HUDEP-2 (cell line): ENCODE results near the gene FUCA1.
"Not testable (repeated sequence)": the region's sequence is repeated elsewhere in the genome, so short reads cannot be mapped to it uniquely, and the experiment has no call there.

ENCODE experiments used
- DNase-seq, 76 experiments: peaks; one replicate each; lab custom pipeline; 2025; ENCODE audit not compliant: unreplicated experiment in 76 of 76; lab: John Stamatoyannopoulos, UW

The FUCA1 gene

GRCh38 chr1:23845163-23845562 is 22.9 kb downstream of the FUCA1 start:
- DNase-seq, result peak in 2 of 76 experiments; percentile 2 to 29

DNA sequence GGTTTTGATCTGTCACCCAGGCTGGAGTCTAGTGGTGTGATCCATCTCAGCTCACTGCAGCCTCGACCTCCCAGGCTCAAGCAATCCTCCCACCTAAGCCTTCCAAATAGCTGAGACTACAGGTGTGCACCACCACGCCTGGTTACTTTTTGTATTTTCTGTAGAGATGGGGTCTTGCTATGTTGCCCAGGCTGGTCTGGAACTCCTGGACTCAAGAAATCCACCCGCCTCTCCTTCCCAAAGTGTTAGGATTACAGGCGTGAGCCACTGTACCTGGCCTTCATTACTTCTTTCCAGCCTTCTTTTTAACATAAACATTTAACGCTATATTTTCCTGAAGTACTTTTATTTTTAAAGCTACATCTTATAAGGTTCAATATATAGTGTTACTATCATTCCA is 24.4 kb downstream of the FUCA1 start:
- DNase-seq, result no peak

- peak in 63 of 76 experiments; percentile 13 to 74 (median 54) for DNase-seq
Measured at GRCh38 chr1:23838401-23838866, 29.7 kb downstream of the FUCA1 start.

DNA sequence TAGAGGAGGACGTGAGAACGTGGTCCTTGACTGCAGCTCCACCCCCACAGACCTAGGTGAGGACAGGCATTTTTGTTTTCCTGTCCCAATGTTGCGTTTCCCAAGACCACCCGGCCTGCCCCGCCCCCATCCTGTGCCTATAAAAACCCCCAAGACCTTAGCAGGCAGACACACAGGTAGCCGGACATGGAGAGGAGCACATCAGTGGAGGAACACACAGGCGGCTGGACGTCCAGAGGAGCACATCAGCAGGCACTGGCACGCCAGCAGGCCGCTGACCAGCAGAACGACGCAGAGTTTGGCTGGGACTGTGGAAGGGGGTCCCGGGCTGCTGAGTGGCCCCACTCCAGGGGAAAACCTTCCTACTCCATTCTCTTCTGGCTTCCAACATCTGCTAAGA is 30.2 kb downstream of the FUCA1 start:
- DNase-seq, result peak in 1 of 76 experiments; percentile 3

GRCh38 chr1:23836037-23836436 is 32.1 kb downstream of the FUCA1 start:
- no peak for DNase-seq

DNA sequence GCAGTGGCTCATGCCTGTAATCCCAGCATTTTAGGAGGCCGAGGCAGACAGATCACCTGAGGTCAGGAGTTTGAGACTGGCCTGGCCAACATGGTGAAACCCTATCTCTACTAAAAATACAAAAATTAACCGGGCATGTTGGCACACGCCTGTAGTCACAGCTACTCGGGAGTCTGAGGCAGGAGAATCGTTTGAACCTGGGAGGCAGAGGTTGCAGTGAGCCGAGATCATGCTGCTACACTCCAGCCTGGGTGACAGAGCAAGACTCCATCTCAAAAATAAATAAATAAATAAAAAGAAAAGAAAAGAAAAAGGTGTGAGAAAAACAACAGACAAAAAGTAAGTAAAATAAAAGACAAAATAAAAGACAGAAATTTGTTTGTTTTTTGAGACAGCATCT is 33.9 kb downstream of the FUCA1 start:
- DNase-seq, result not testable (repeated sequence)

- DNase-seq, result no peak
Measured at GRCh38 chr1:23827717-23828116, 40.4 kb downstream of the FUCA1 start.

DNA sequence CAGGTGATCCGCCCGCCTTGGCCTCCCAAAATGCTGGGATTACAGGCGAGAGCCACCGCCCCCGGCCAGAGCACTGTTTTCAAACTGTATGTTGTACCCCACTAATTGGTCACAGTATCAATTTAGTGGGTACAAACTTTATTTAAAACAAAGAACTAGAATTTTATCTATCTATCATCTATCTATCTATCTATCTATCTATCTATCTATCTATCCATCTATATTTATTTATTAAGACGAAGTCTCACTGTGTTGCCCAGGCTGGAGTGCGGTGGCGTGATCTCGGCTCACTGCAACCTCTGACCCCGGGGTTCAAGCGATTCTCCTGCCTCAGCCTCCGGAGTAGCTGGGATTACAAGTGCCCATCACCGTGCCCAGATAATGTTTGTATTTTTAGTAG is 41.5 kb downstream of the FUCA1 start:
- not testable (repeated sequence) for DNase-seq

DNA sequence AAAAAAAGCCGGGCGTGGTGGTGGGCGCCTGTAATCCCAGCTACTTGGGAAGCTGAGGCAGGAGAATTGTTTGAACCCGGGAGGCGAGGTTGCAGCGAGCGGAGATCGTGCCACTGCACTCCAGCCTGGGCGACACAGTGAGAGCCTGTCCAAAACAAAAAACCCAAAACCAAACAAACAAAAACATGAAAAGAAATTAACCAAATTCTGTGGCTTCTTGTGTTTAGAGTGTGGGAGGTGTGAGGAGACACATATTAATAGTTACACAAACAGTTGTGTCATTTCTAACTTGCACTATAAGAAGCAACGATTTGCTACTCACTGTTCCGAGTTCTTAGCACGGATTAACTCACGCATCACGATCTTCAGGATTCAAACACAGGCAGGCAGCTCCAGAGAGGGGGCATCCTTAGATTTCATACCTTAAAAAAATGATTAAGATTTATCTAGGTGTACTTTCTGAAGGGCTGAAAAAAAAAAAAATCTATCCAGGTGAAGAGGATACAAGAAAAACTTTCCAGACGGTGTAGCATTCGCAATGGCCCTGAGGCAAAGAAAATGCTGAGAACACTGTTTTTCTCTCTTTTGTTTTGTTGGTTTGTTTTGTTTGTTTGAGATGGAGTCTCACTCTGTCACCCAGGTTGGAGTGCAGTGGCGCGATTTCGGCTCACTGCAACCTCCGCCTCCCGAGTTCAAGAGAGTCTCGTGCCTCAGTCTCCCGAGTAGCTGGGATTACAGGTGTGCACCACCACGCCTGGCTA is 42.1 kb downstream of the FUCA1 start:
- no peak for DNase-seq

GRCh38 chr1:23825076-23825761 is 42.9 kb downstream of the FUCA1 start, which contains the start of gene HMGCL:
HMGCL (minus strand) TSS chr1:23825429; CDS start chr1:23825415, 14 bp downstream.
- DNase-seq, result peak in 72 of 76 experiments; percentile 31 to 91 (median 79)

DNA sequence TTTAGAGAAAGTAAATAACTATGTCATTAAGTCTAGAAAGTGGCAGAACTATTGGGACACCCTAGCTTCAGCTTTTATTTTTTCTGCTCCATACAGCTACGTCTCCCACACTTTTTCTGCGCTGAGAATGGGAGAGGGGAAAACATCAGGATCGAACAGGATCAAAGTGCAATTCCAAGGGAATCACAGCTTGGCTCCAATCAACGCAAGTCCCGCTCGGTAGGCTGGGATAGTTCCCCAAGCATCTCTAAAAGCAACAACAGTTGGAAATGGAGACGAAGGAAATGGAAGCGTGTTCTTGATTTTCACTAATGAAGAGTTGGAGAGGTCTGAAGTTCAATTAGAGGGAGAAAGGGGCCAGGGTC is 43.4 kb downstream of the FUCA1 start:
- DNase-seq, result no peak

GRCh38 chr1:23823767-23824166 is 44.3 kb downstream of the FUCA1 start:
- no peak for DNase-seq

DNA sequence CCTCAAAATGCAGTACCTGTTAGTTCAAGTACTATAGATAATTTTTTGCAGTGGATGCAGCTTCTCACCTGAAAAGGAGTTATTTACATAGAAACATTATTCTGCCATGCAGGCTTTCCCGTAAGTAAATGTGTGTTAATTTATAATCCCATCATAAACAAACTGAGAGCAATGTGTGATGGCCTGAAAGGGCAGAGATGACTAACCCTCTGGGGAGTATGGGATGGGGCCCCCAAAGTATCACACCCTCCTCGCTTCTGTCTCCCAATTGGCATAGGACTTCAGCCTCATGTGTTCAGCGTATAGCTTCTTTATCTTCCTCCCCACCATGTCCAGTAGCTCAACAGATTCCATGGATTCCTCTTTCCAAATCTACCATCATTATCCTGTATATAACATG is 50.5 kb downstream of the FUCA1 start:
- no peak for DNase-seq

GRCh38 chr1:23816906-23817305 is 51.2 kb downstream of the FUCA1 start:
- DNase-seq, result no peak

- no peak for DNase-seq
Measured at GRCh38 chr1:23816361-23816760, 51.7 kb downstream of the FUCA1 start.

DNA sequence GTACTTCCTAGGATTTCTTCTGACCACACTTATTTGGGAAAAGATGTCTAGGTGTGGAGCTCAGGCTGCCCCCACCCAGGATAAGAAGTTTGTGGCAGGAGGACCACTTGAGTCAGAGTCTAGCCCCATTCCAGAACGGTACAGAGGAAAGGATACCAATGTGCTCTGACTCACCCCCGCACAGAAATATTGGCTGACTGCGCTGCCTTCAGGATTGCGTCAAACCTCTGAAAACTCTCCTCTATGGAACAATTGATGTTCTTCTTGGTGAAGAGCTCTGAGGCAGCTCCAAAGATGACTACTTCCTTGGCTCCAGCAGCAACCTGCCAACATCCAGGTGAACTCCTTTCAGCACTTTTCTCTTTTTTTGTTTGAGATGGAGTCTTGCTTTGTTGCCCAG is 54.1 kb downstream of the FUCA1 start:
- DNase-seq, result no peak

GRCh38 chr1:23810818-23811540 is 57.1 kb downstream of the FUCA1 start:
- DNase-seq, result peak in 59 of 76 experiments; percentile 6 to 74 (median 36)

- DNase-seq, result peak in 73 of 76 experiments; percentile 33 to 90 (median 74)
Measured at GRCh38 chr1:23809751-23810171, 58.3 kb downstream of the FUCA1 start.

GRCh38 chr1:23807453-23807852 is 60.6 kb downstream of the FUCA1 start:
- DNase-seq, result peak in 2 of 76 experiments; percentile 10 to 17

DNA sequence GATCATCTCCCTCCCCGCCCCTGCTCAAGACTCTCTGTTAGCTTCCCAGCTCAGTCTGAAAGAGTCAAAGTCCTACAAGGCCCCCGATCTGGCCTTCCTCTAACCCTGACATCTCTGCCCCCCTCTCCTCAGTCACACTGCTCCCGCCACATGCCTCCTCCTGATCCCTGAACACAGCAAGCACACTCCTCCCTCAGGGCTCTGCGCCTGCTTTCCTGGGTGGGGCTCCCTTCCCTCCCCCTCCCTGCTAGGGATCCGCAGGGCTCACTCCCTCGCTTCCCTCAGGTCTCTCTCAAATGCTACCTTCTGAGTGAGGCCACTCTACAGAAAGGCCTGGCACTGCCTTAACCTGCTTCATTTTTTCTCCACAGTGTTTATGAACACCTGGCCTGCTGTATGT is 61.8 kb downstream of the FUCA1 start:
- DNase-seq, result no peak

- DNase-seq, result no peak
Measured at GRCh38 chr1:23805025-23805424, 63.1 kb downstream of the FUCA1 start.
